H1 (cell line): ENCODE results near the gene CCDC180.

ENCODE experiments used
- CTCF ChIP-seq, 3 experiments: IDR thresholded peaks; 1 replicate in 2 of 3; 2 replicates in 1 of 3; pipeline versions ENCODE4 v1.5.1 to v1.6.1; 2011; ENCODE audit warnings: low read length in 3 of 3, mild to moderate bottlenecking in 3 of 3, inconsistent platforms in 2 of 3, low read depth in 1 of 3, moderate library complexity in 1 of 3; ENCODE audit not compliant: insufficient read depth in 1 of 3; ENCODE audit errors: control extremely low read depth in 1 of 3
- MAX ChIP-seq: IDR thresholded peaks from 2 replicates; pipeline ENCODE4 v1.6.1; 2012; ENCODE audit warnings: inconsistent platforms
- POLR2A ChIP-seq, 2 experiments: IDR thresholded peaks; 1 replicate in 1 of 2; 2 replicates in 1 of 2; pipeline ENCODE4 v1.6.1; 2011; ENCODE audit warnings: low read depth in 2 of 2, low read length in 2 of 2, mild to moderate bottlenecking in 2 of 2; ENCODE audit errors: control extremely low read depth in 1 of 2
- SIN3A ChIP-seq, 2 experiments: IDR thresholded peaks in 1 of 2; conservative IDR thresholded peaks in 1 of 2; 2 replicates each; pipeline ENCODE4 v1.6.1; 2011 to 2012; ENCODE audit warnings: low read length in 2 of 2, improper control_type of control experiment in 1 of 2, low read depth in 1 of 2, mild to moderate bottlenecking in 1 of 2
- SUZ12 ChIP-seq: fragments of 200-600 bp; sonication (generic); IDR thresholded peaks from 2 replicates; pipeline ENCODE4 v1.6.1; 2012; ENCODE audit warnings: mild to moderate bottlenecking, inconsistent platforms, low read length, moderate library complexity, mixed read lengths

GRCh38 chr9:97354637-97355036 is 47.2 kb downstream of the CCDC180 start:
- TF ChIP-seq SIN3A (conservative IDR thresholded peaks at IDR 0.05 in 1 of 2, IDR thresholded peaks at IDR 0.05 in 1 of 2; ENCODE audit: low read depth in 1 of 2, low read length in 2 of 2) (no peak), POLR2A (IDR thresholded peaks at IDR 0.05; ENCODE audit: control extremely low read depth in 1 of 2, low read depth in 2 of 2, low read length in 2 of 2) (no peak), CTCF (IDR thresholded peaks at IDR 0.05; ENCODE audit: control extremely low read depth in 1 of 3, insufficient read depth in 1 of 3, low read depth in 1 of 3, low read length in 3 of 3) (no peak), MAX (no peak), SUZ12 (no peak)
